GM23338 (cell line): ENCODE results near the gene LHX3. TPM values are rescaled to one million over a fixed set of nuclear protein-coding genes. Genes with fewer than 3 reads are reported as not detected.

Experiments
- ATAC-seq: fragments of 200-7000 bp; cut with Tn5 transposase; 3 replicates; pipeline ENCODE4 v1.9.1; 2020
- DNase-seq: peaks from one replicate; pipeline ENCODE4 v3.0.0-alpha.2; 2015; ENCODE audit warnings: low spot score
- H2AFZ ChIP-seq: fragments of 200-600 bp; sonication (generic); 2 replicates; pipeline ENCODE4 v1.8.0; 2016; ENCODE audit warnings: antibody characterized with exemption, mild to moderate bottlenecking, moderate library complexity
- H3F3A ChIP-seq: fragments of 200-600 bp; sonication (generic); replicated peaks from 2 replicates; pipeline ENCODE4 v1.8.0; 2017; ENCODE audit warnings: antibody characterized with exemption, mixed run types, low read depth
- H3K27ac ChIP-seq: fragments of 200-600 bp; sonication (generic); 2 replicates; pipeline ENCODE4 v1.6.1; 2016; ENCODE audit warnings: low read depth
- H3K27me3 ChIP-seq: fragments of 200-600 bp; sonication (generic); 2 replicates; pipeline ENCODE4 v1.8.0; 2016; ENCODE audit warnings: mild to moderate bottlenecking, mixed run types, moderate library complexity; ENCODE audit not compliant: insufficient read depth
- H3K36me3 ChIP-seq: fragments of 200-600 bp; sonication (generic); 2 replicates; pipeline ENCODE4 v1.8.0; 2016; ENCODE audit warnings: mild to moderate bottlenecking; ENCODE audit not compliant: insufficient read depth
- H3K4me1 ChIP-seq: fragments of 200-600 bp; sonication (generic); 2 replicates; pipeline ENCODE4 v1.8.0; 2016; ENCODE audit warnings: mild to moderate bottlenecking, moderate library complexity; ENCODE audit not compliant: insufficient read depth
- H3K4me2 ChIP-seq: fragments of 200-600 bp; sonication (generic); 2 replicates; pipeline ENCODE4 v1.7.1; 2017; ENCODE audit warnings: mixed run types
- H3K4me3 ChIP-seq: fragments of 200-600 bp; sonication (generic); 2 replicates; pipeline ENCODE4 v1.6.1; 2016; ENCODE audit warnings: mixed run types
- H3K79me2 ChIP-seq: fragments of 200-600 bp; sonication (generic); replicated peaks from 2 replicates; pipeline ENCODE4 v1.8.0; 2017; ENCODE audit warnings: mild to moderate bottlenecking; ENCODE audit not compliant: insufficient read depth
- H3K9me2 ChIP-seq: fragments of 200-600 bp; sonication (generic); 2 replicates; pipeline ENCODE4 v1.8.0; 2017; ENCODE audit not compliant: insufficient read depth
- H4K20me1 ChIP-seq: fragments of 200-600 bp; sonication (generic); replicated peaks from 2 replicates; pipeline ENCODE4 v1.8.0; 2017; ENCODE audit warnings: mild to moderate bottlenecking; ENCODE audit not compliant: insufficient read depth
- H3K27ac Mint-ChIP-seq: 2 replicates; pipeline ENCODE4 v1.8.0; 2020; ENCODE audit warnings: inconsistent platforms, mild to moderate bottlenecking, moderate library complexity, mixed read lengths
- H3K27me3 Mint-ChIP-seq: 3 replicates; pipeline ENCODE4 v1.8.0; 2022; ENCODE audit warnings: low read depth, mild to moderate bottlenecking, moderate library complexity, mixed read lengths, inconsistent platforms; ENCODE audit not compliant: insufficient read depth, poor library complexity
- H3K36me3 Mint-ChIP-seq: 3 replicates; pipeline ENCODE4 v1.8.0; 2021; ENCODE audit warnings: low read depth, mild to moderate bottlenecking, inconsistent platforms, moderate library complexity, mixed read lengths
- H3K4me1 Mint-ChIP-seq: 3 replicates; pipeline ENCODE4 v1.8.0; 2020; ENCODE audit warnings: mild to moderate bottlenecking, inconsistent platforms, mixed read lengths
- H3K4me3 Mint-ChIP-seq: 3 replicates; pipeline ENCODE4 v1.8.0; 2021; ENCODE audit warnings: moderate library complexity, mild to moderate bottlenecking, inconsistent platforms, mixed read lengths
- H3K9me3 Mint-ChIP-seq: 3 replicates; pipeline ENCODE4 v1.8.0; 2020; ENCODE audit warnings: moderate library complexity, mild to moderate bottlenecking, inconsistent platforms, mixed read lengths
- CREB1 ChIP-seq: fragments of 250-450 bp; sonication (Bioruptor Pico); IDR thresholded peaks from 2 replicates; pipeline ENCODE4 v1.5.0; 2020; ENCODE audit warnings: low read depth, mild to moderate bottlenecking, moderate library complexity
- CTCF ChIP-seq, 2 experiments: fragments of 200-600 bp in 1 of 2; sonication (generic) in 1 of 2; conservative IDR thresholded peaks; 2 replicates each; pipeline versions ENCODE4 v1.5.1 to v1.6.1; 2016 to 2017; ENCODE audit warnings: antibody characterized with exemption in 2 of 2, low read depth in 2 of 2, mild to moderate bottlenecking in 2 of 2, moderate library complexity in 1 of 2
- ETS1 ChIP-seq: IDR thresholded peaks from 2 replicates; pipeline ENCODE4 v1.6.1; 2016; ENCODE audit warnings: antibody characterized with exemption
- EZH2 ChIP-seq: fragments of 200-600 bp; sonication (generic); IDR thresholded peaks from one replicate; pipeline ENCODE4 v1.8.0; 2017; ENCODE audit warnings: antibody characterized with exemption, mild to moderate bottlenecking, low read depth; ENCODE audit not compliant: unreplicated experiment
- EZH2phosphoT487 ChIP-seq: fragments of 200-600 bp; sonication (generic); IDR thresholded peaks from one replicate; pipeline ENCODE4 v1.8.1; 2018; ENCODE audit warnings: antibody characterized with exemption; ENCODE audit not compliant: unreplicated experiment
- JUNB ChIP-seq: IDR thresholded peaks from one replicate; pipeline ENCODE4 v1.6.1; 2016; ENCODE audit warnings: antibody characterized with exemption; ENCODE audit not compliant: unreplicated experiment
- NANOG ChIP-seq: IDR thresholded peaks from 2 replicates; pipeline ENCODE4 v1.6.1; 2016; ENCODE audit warnings: antibody characterized with exemption, borderline replicate concordance
- POLR2AphosphoS5 ChIP-seq: IDR thresholded peaks from 2 replicates; pipeline ENCODE4 v1.6.1; 2016; ENCODE audit warnings: antibody characterized with exemption, low read depth
- STAT1 ChIP-seq: IDR thresholded peaks from one replicate; pipeline ENCODE4 v1.6.1; 2016; ENCODE audit warnings: antibody characterized with exemption; ENCODE audit not compliant: unreplicated experiment
- ZNF114 ChIP-seq: fragments of 250-450 bp; sonication (Bioruptor Pico); IDR thresholded peaks from 2 replicates; pipeline ENCODE4 v1.5.0; 2020; ENCODE audit warnings: mild to moderate bottlenecking, moderate library complexity
- ZNF331 ChIP-seq: fragments of 250-450 bp; sonication (Bioruptor Pico); IDR thresholded peaks from 2 replicates; pipeline ENCODE4 v1.5.0; 2020; ENCODE audit warnings: low read depth, mild to moderate bottlenecking, moderate library complexity
- ZNF462 ChIP-seq: fragments of 250-450 bp; sonication (Bioruptor Pico); IDR thresholded peaks from 2 replicates; pipeline ENCODE4 v1.5.0; 2020; ENCODE audit warnings: mild to moderate bottlenecking, moderate library complexity
- polyA plus RNA-seq: library from polyadenylated mRNA; unstranded; fragments of >200 nt; fragmentation: Nextera tagmentation; extraction: Ambion mirVana; gene quantifications from 2 replicates; pipeline ENCODE4 v1.2.1, GENCODE V29; 2016
- total RNA-seq: library from RNA; depleted of rRNA; stranded (reverse); fragments of >200 nt; shearing (Covaris generic); gene quantifications from 2 replicates; pipeline ENCODE4 v1.2.3, GENCODE V29; 2014
- TF ChIP-seq, protein P1 (sequence below): IDR thresholded peaks from one replicate; pipeline ENCODE4 v1.6.1; 2018; ENCODE audit warnings: antibody characterized with exemption; ENCODE audit not compliant: unreplicated experiment

Gene LHX3
- total and polyA plus RNA-seq, 2 experiments from 2014 or later = 0.08 TPM; not detected in 1

DNA sequence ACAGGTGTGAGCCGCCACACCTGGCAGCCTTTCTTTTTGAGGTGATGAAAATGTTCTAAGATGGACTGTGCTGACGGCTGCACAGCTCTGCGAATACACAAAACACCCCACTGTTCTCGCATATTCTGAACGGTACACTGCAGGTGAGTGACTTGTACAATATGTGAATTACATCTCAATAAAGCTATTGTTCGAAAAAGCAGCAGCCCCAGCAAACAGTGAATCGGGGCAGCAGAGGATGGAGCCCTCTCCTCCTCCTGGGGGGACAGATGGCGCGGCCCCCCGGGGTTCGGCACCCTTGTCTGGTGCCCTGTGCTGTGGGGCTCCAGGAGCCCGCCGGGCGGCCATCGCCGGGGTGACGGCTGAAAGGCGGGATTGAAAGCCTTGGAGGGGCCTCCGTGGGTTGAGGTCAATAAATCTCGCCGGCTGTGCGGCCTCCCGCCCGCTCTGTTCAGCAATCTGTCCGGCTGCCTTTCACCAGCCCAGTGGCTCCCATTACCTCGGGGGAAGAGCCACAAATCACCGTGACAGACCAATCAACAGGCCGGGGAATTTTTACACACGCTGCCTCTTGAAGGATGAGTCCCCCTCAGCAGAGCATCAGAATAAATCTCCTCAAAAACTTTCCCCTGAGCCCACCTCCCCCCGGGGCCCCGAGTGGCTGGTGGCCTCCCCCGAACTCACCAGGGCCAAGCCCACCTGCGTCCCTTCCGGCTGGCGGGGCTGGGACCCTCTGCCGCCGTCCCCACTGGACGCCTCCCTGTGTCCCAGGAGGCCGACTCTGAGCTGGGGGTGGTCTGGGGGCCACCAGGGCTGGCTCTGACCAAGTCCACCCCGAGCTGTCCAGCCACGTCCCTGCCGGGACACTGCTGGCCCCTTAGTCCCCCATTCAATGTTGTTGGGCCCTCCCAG lies 48.5 kb downstream of the LHX3 start:
- no peak overlapping the region for H2AFZ ChIP-seq
- peaks cover 6% of the 10 kb centered on the region; the same call in 1 of the 2 replicates for H3K4me1 ChIP-seq
- no peaks in the 10 kb centered on the region for H3K79me2 ChIP-seq
- peaks cover 2% of the 10 kb centered on the region; the same call in 2 of the 3 replicates for H3K36me3 Mint-ChIP-seq
- peaks cover 6% of the 10 kb centered on the region for H3K27me3 Mint-ChIP-seq
- H3K4me1 Mint-ChIP-seq = peaks cover 28% of the 10 kb centered on the region
- ATAC-seq (no peak), DNase-seq (no peak)
- no peak overlapping the region for H3K27ac Mint-ChIP-seq
- no peaks in the 10 kb centered on the region for H3K9me2 ChIP-seq
- H3K36me3 ChIP-seq = no peaks in the 10 kb centered on the region
- H4K20me1 ChIP-seq = no peaks in the 10 kb centered on the region
- H3K4me3 ChIP-seq = no peak overlapping the region
- H3F3A ChIP-seq = no peaks in the 10 kb centered on the region
- peaks cover 7% of the 10 kb centered on the region; the same call in 1 of the 3 replicates for H3K9me3 Mint-ChIP-seq
- no peaks in the 10 kb centered on the region for H3K27me3 ChIP-seq
- TF ChIP-seq, protein P1, sequence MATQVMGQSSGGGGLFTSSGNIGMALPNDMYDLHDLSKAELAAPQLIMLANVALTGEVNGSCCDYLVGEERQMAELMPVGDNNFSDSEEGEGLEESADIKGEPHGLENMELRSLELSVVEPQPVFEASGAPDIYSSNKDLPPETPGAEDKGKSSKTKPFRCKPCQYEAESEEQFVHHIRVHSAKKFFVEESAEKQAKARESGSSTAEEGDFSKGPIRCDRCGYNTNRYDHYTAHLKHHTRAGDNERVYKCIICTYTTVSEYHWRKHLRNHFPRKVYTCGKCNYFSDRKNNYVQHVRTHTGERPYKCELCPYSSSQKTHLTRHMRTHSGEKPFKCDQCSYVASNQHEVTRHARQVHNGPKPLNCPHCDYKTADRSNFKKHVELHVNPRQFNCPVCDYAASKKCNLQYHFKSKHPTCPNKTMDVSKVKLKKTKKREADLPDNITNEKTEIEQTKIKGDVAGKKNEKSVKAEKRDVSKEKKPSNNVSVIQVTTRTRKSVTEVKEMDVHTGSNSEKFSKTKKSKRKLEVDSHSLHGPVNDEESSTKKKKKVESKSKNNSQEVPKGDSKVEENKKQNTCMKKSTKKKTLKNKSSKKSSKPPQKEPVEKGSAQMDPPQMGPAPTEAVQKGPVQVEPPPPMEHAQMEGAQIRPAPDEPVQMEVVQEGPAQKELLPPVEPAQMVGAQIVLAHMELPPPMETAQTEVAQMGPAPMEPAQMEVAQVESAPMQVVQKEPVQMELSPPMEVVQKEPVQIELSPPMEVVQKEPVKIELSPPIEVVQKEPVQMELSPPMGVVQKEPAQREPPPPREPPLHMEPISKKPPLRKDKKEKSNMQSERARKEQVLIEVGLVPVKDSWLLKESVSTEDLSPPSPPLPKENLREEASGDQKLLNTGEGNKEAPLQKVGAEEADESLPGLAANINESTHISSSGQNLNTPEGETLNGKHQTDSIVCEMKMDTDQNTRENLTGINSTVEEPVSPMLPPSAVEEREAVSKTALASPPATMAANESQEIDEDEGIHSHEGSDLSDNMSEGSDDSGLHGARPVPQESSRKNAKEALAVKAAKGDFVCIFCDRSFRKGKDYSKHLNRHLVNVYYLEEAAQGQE = no peak
- TF ChIP-seq ZNF114 (CRISPR knock-in tag) = no peak
- no peak for TF ChIP-seq ETS1
- TF ChIP-seq STAT1 = no peak
- TF ChIP-seq CREB1 (CRISPR knock-in tag) = no peak
- TF ChIP-seq ZNF331 (CRISPR knock-in tag) = no peak
- no peak for TF ChIP-seq JUNB
- no peak for TF ChIP-seq CTCF (conservative IDR thresholded peaks at IDR 0.05; ENCODE audit: low read depth in 2 of 2)
- no peak for TF ChIP-seq ZNF462 (CRISPR knock-in tag)
- TF ChIP-seq POLR2AphosphoS5 = no peak
- no peak for TF ChIP-seq NANOG
- TF ChIP-seq EZH2phosphoT487 = no peak
- no peak for TF ChIP-seq EZH2
- H3K27ac ChIP-seq = no peak overlapping the region
- no peak overlapping the region for H3K4me3 Mint-ChIP-seq
- no peak overlapping the region for H3K4me2 ChIP-seq
